ENCODE data around the gene ADAM33. TPM values are rescaled to one million over a fixed set of nuclear protein-coding genes. Genes with fewer than 3 reads are reported as not detected.
A peak's percentile ranks its signal among the peaks of the same experiment; 100 is the strongest.

ADAM33 gene
- total RNA-seq, 1 donor from 2014 or later = 0.53 TPM

DNA sequence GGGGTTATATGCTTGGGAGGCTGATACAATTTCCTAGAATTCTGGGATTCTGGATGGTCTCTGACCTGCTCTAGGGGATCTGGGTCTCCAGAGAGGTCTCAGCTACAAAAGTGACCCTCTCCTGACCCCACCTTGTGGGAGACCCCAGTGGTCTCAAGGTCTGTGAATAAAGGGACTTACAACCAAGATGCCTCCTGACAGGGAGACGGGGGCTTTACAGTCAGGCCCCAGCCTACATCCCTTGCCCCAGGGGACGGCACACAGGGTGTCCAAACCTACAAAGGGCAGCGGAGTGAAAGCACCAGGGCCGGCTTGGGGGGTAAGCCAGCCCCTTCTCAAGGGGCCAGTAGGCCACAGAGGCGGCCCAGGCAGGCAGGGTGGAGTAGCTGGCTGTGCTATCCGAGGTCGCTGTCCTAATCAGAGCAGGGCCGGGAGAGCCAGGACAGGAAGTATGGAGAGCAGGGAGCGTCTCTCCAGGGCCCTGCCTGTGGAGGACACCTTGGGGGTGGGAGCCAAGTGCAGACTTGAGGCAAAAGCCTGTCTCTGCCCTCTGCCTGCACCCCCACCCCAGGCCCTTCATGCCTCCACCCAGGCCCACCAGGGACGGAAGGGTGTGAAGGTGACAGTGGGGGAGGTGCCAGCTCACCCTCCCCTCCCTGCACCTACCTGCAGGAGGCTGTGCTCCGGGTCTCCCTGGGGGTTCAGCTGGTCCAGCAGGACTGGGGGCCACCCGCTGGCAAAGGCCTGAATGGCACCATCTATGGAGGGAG, 22.1 kb downstream of the ADAM33 start:
- TF ChIP-seq, protein P1, sequence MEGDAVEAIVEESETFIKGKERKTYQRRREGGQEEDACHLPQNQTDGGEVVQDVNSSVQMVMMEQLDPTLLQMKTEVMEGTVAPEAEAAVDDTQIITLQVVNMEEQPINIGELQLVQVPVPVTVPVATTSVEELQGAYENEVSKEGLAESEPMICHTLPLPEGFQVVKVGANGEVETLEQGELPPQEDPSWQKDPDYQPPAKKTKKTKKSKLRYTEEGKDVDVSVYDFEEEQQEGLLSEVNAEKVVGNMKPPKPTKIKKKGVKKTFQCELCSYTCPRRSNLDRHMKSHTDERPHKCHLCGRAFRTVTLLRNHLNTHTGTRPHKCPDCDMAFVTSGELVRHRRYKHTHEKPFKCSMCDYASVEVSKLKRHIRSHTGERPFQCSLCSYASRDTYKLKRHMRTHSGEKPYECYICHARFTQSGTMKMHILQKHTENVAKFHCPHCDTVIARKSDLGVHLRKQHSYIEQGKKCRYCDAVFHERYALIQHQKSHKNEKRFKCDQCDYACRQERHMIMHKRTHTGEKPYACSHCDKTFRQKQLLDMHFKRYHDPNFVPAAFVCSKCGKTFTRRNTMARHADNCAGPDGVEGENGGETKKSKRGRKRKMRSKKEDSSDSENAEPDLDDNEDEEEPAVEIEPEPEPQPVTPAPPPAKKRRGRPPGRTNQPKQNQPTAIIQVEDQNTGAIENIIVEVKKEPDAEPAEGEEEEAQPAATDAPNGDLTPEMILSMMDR (IDR thresholded peaks at IDR 0.05; ENCODE audit: insufficient read depth, low read length, severe bottlenecking) = no peak
- Histone ChIP-seq H3K4me3 (ENCODE audit: low read depth, low read length) (no peak overlapping the region), H3K36me3 (ENCODE audit: control insufficient read depth, insufficient read depth, low read length) (no peaks in the 10 kb centered on the region), H3K27me3 (ENCODE audit: control insufficient read depth, insufficient read depth, low read length) (peaks cover 26% of the 10 kb centered on the region)
- DNase-seq (ENCODE audit: low read depth) = no peak
- FAIRE-seq = no peak

DNA sequence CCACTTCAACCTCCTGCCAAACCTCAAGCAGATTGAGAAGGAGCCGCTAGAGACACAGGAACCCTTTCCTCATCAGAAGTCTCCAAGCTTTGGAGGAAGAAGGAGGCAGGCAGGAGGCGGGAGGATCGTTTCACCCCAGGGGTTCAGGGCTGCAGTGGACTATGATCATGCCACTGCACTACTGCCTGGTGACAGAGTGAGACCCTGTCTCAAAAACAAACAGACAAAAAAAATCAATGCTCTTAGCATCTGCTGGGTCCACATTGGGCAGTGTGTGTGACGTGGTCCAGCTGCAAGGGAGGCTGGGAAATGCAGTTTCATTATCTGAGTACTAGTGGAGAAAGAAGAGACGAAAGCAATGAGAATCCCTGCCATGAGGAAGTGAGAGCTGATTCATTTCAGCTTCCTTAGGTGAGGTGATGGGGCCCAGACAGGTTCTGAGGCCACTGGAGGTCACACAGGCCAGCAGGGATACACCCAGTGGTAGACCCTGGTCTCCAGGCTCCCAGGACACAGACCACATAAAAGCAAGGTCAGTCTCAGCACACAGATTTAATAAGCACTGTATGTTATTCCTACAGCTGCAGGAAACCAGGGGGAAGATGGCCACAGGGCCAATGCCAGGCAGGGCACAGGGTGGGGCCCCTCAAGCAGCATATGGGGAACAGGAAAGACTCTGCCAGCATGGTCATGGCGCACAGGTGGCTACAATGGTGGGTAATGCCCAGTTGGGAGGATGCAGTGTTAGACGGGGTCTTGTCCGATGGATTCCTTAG, 22.9 kb downstream of the ADAM33 start:
- TF ChIP-seq, protein P1 (IDR thresholded peaks at IDR 0.05; ENCODE audit: insufficient read depth, low read length, severe bottlenecking) = no peak
- FAIRE-seq (peak; percentile 50), DNase-seq (ENCODE audit: low read depth) (peak; percentile 29)
- Histone ChIP-seq H3K27me3 (ENCODE audit: control insufficient read depth, insufficient read depth, low read length) (peaks cover 26% of the 10 kb centered on the region), H3K36me3 (ENCODE audit: control insufficient read depth, insufficient read depth, low read length) (no peaks in the 10 kb centered on the region), H3K4me3 (ENCODE audit: low read depth, low read length) (no peak overlapping the region)

DNA sequence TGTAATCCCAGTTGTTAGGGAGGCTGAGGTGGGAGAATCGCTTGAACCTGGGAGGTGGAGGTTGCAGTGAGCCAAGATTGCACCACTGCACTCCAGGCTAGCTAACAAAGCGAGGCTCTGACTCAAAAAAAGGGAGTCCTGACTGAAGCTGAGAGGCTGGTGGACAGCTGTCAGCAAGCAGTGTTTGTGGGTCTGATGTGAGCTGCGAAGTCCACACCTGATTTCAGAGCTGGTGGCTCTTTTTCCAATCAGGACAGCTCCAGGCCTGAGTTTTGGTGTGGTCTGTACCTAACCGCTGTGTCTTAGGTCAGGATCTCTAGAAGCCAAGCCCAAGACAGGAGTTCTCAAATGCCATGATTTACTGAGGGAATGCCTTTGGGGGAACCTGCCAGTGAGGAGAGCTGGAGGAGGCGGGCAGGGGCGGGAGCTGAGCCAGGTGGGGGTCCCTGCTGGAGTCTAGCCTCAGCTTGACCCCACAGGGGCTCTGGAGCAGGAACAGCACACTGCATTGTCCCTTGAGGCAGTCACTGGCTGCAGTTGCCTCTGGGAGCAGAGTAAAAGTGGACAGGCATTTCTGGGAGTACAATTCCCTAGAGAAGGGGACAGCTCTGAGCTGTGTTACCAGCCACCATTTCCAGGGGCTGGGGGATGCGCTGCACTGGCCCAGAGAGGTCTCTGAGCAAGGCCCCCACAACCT, 23.6 kb downstream of the ADAM33 start:
- FAIRE-seq = no peak
- TF ChIP-seq, protein P1 (IDR thresholded peaks at IDR 0.05; ENCODE audit: insufficient read depth, low read length, severe bottlenecking) = no peak
- Histone ChIP-seq H3K36me3 (ENCODE audit: control insufficient read depth, insufficient read depth, low read length) (no peaks in the 10 kb centered on the region), H3K27me3 (ENCODE audit: control insufficient read depth, insufficient read depth, low read length) (peaks cover 26% of the 10 kb centered on the region), H3K4me3 (ENCODE audit: low read depth, low read length) (no peak overlapping the region)
- DNase-seq (ENCODE audit: low read depth) = no peak

DNA sequence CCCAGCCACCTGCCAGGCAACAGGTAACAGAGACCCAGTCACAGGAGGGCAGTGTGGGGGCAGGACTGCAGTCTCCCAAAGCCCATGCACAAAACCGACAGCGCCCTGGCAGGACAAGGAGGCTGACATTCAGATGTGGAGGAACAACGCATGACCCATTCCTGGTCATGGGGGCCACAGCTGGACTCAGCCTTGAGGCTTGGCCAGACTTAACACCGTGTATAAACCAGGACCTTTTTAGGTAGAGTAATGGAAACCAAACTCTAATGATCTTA, 26.7 kb downstream of the ADAM33 start:
- H3K36me3 ChIP-seq (ENCODE audit: control insufficient read depth, insufficient read depth, low read length) = no peaks in the 10 kb centered on the region
- no peak overlapping the region for H3K4me3 ChIP-seq (ENCODE audit: low read depth, low read length)
- DNase-seq (ENCODE audit: low read depth) (no peak), FAIRE-seq (no peak)
- H3K27me3 ChIP-seq (ENCODE audit: control insufficient read depth, insufficient read depth, low read length) = peaks cover 7% of the 10 kb centered on the region
- TF ChIP-seq, protein P1 (IDR thresholded peaks at IDR 0.05; ENCODE audit: insufficient read depth, low read length, severe bottlenecking) = no peak

DNA sequence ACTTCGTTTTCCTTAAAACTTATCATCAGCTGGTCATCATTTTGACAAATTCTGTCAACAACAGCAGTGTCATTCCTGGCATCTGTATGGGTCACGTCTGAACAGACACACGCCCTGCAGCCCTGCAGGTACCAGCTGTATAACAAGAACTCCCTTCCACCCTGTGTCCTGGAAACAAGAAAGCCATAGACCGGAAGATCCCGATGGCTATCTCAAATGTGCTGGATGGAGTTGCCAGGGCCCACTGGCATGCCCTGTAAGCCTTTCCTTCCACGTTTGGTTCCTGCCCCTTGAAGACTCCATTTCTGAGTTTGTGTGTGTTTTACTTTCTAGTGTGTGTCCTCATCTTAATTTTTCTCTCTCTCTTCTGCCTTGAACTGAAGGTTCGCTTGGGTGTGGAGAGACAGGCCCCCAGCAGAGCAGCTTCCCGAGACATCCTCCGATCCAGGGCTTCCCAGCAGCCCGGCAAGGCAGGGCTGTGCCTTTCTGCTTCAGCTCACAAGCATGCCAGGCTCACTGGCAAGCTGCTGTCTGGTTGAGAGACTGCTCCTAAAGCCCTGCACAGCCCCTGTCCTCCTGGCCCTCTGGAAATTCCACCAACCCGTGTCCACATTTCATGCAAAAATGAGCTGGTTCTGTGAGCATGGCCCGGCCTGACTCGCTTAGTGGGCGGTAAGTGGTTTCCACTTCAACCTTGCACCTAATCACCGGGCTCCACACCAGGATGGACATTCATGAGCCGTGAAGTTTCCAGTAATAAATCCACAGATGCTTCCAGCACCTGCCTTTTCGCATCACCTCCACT, 27.3 kb downstream of the ADAM33 start:
- Histone ChIP-seq H3K27me3 (ENCODE audit: control insufficient read depth, insufficient read depth, low read length) (peaks cover 2% of the 10 kb centered on the region), H3K36me3 (ENCODE audit: control insufficient read depth, insufficient read depth, low read length) (peaks cover 1% of the 10 kb centered on the region), H3K4me3 (ENCODE audit: low read depth, low read length) (no peak overlapping the region)
- no peak for DNase-seq (ENCODE audit: low read depth)
- FAIRE-seq = no peak
- TF ChIP-seq, protein P1 (IDR thresholded peaks at IDR 0.05; ENCODE audit: insufficient read depth, low read length, severe bottlenecking) = no peak

Measured in bronchial epithelial cell (primary cell).